ENCODE data around the gene ZC3H13.
A peak's percentile ranks its signal among the peaks of the same experiment; 100 is the strongest.

ZC3H13 gene, protein sequence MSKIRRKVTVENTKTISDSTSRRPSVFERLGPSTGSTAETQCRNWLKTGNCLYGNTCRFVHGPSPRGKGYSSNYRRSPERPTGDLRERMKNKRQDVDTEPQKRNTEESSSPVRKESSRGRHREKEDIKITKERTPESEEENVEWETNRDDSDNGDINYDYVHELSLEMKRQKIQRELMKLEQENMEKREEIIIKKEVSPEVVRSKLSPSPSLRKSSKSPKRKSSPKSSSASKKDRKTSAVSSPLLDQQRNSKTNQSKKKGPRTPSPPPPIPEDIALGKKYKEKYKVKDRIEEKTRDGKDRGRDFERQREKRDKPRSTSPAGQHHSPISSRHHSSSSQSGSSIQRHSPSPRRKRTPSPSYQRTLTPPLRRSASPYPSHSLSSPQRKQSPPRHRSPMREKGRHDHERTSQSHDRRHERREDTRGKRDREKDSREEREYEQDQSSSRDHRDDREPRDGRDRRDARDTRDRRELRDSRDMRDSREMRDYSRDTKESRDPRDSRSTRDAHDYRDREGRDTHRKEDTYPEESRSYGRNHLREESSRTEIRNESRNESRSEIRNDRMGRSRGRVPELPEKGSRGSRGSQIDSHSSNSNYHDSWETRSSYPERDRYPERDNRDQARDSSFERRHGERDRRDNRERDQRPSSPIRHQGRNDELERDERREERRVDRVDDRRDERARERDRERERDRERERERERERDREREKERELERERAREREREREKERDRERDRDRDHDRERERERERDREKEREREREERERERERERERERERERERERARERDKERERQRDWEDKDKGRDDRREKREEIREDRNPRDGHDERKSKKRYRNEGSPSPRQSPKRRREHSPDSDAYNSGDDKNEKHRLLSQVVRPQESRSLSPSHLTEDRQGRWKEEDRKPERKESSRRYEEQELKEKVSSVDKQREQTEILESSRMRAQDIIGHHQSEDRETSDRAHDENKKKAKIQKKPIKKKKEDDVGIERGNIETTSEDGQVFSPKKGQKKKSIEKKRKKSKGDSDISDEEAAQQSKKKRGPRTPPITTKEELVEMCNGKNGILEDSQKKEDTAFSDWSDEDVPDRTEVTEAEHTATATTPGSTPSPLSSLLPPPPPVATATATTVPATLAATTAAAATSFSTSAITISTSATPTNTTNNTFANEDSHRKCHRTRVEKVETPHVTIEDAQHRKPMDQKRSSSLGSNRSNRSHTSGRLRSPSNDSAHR (N-terminal part only)

DNA sequence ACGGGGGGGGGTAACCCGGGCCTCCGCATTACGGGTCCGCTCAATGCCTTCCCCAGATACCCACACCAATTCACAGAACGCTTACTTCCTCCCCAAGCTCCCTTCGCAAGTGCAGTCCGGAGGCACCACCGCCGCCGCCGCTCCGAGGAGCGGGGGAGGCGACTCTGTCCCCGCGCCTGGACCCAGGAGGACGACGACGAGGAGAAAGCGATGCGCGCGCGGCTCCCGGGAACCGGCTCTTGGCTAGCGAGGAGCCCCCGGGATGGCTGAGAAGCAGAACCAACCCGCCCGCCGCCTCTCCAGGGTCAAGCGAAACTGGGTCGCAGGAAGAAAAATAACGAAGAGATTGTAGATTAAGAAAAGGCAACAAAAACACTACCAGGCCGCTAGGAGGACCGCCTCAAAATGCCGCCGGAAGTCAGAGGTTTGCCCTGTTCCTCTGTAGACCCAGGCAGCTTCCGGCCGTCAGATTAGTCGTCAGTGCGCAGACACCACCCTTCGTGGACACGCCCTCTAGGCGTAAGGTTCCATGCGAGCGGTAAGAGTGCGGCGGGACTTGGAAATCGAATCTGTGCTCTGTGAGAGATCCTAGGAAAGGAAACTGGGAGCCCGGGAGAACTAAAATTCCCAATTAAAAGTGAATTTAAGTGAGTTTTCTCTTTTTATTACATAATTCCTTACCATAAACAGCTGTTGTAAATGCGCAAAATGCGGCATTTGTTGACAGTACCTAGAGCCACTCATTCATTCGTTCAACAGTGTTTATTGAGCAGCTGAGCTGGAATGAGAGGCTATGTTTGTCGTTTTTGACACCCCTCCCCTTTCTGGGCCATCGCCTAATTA is at the start of gene ZC3H13:
Gene ZC3H13 (minus strand): TSS at position 428 of the 843 bp plus-strand sequence. CDS start 7,239 bp downstream, outside the sequence.
- peak; percentile 82 to 91 for DNase-seq

DNA sequence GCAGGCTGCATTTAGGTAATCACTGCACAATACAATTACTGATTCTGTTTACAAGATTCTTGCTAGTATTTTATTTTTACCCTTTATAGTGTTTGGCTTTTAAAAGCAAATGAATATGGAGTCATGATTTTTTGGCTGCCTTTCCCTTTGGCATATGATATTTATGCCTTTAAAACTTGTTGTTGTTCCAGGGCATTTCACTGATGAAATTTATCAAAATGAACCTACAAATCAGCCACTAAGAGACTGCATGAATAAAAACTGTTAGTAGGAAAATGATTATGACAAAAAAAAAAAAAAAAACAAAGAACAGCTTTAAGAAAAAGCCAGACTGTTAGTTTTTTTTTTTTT is 49.7 kb upstream of the ZC3H13 start:
- no peak for DNase-seq

DNA sequence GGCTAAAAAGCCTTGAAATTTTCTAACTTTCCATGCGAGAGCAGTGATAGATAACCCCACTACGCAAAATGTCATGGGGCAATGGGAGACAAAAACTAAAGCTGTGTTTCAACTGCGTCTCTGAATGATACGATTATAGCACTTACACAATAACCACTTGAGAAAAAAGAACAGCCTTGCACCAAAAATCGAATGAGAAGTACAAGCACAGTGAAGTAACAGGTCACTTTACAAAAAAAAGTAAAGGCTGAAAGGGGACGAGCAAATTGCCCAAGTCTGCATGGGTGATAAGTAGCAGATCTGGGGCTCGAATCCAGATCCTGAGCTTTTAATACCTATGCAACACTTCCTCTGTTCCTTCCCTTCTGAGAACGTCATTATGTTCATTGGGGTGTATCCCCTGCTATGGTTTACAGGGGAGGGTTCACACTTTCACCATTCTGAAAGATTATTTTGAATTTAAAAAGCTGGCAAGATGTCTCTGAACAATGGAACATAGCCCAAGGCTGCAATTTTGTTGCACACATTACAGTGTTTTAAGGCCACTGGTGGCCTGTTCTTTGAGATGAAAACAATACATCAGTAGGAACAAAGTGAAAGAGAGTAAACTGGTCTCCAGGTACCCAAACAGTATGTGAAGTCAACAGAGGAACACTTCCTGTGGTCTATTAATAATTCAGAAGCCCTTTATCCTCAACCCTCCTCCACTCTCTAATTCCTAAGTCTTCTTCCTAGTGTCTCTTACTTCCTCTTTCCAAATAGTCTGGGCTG is 49.1 kb upstream of the ZC3H13 start:
- DNase-seq = no peak

DNA sequence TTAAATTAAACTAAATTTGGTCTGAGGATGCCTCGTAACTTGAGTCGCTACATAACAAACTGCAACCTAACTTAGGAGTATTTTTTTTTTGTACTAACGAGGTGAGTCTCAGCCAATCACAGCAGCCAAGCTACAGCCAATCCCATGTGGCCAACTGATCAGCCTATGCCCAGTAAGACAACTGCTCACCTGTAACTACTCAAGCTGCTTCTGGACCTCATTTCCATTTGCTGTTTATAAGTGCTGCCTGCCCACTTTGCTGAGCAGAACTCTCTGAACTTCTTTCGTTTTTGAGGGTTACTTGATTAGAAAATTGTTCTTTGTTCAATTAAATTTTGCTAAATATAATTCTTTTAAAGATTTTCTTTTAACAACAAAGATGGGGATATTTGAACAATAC is 48.5 kb upstream of the ZC3H13 start:
- DNase-seq = no peak

DNA sequence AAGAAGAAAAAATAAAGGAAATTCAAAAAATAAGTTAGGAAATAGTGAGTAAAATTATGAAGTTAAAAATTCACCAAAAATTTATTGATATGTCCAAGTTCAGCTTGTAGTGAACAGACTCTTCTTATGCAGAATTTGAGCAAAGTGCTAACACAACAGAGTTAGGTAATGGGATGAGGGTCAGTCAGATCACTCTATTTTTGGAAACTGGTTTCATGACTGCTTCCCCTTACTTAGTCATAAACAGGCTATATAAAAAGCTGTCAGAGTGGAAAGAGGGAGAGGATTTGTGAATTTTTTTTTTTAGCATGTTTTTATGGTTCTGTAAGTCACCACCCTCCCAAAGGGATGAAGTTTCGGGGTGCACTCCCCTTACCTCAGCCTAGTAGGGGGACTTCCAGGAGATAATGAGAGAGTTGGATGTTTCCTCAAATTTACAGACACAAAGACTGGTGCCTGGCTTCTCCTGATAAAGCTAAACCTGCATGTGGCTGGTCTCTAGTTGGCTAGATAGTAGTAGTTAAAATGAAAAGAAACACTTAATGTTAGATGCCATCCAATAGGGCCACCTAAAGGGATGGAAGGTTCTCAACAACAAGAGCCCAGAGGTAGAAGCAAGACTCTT is 47.8 kb upstream of the ZC3H13 start:
- no peak for DNase-seq

DNA sequence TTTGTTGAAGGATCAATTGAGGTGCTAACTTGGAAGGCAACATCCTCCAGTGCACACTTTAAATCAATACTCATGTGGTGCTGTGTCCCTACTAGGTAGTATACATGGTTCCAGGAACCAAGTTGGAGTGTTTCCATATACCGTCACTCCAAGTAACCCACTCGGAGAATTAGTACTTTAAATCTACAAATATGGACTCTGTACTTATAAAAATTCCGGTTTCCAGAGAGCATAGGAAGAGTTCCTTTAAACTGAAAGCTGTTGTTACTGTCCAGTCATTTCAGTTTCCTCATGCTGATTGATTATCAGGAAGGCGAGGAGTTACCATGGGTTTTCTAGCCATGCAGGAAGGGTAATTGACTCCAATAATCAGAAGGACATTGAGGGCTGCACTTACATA is 45.1 kb upstream of the ZC3H13 start:
- DNase-seq = no peak

DNA sequence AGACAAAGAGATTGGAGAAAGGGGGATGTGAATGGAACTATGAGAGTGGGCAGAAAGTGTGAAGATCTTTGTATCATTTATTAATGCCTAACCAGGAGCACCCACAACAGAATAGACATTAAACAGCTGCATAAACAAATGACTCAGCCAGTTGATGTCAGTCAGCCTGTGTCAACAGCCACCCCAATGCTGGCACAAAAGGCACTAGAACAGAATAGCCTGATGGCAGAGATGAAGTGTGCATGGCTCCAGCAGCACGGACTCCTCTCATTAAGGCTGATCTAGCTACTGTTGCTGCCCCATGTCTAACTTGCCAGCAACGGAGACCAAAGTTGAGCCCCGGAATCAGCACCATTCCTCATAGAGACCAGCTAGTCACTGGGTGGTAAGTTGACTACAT is 44.5 kb upstream of the ZC3H13 start:
- no peak for DNase-seq

DNA sequence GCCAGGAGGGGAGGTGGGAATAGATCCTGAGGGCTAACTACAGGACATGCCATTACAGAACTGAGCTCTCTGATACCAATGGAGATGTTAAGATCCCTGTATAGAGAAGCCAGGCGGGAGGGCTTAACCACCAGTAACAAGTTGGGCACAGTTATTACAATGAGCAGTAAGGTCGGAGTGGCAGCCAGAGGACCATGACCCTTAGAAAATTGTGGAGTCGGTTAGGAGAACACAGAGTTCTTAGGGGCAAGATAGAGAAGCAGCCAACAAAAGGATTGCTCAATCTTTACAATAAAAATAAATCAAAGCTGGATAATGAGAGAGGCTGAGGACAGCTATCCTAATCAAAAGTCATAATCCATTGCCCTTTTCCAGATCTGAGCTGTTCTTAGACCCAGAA is 41.9 kb upstream of the ZC3H13 start:
- DNase-seq = no peak

DNA sequence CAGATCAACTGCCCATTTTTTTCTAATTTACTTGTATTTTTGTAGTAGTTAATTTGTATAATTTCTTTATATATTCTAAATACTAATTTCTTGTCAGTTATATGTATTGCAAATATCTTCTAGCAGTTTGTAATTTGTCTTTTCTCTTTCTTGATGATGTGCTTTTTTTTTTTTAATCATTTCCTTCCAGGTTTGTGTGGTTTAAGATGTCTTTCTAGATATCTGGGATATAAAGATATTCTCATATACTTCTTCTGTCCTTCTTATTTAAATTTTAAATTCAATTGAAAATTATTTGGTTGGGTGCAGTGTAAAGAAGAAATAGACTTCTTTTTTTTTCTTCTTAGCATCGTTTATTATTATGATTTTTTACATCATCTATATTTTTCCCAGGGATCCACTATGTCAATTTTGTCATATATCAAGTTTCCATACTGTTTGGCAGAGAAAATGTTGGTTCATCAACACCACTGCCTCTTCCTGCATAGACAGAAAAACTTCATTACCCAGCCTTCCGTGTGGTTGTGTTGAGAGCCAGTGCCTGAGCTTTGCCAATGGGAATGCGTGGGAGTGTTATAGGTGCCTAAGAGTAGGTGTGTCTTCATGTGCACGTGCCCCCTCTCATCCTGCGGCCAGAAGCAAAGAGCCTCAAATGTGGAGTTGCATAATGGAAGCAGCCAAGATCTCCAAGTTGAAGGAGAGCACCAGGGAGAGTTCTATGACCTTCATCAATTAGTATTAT is 36.4 kb upstream of the ZC3H13 start:
- no peak for DNase-seq

DNA sequence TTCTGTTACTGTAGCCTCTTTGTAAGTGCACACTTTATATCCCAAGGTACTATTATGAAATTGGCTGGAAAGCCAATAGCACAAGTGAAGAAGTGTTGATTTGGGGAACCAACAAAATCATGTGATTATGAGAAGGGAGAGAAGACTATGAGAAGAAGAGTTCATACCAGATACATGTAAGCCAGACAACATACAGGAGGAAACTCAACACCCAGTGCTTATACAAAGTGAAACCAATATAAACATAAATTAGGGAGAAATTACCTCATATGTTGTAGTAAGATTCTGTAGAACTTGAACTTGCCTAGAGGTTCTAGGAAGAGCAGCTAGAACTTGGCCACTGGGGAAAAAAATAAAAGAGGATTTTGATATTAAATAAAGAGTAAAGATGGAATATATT is 34.9 kb upstream of the ZC3H13 start:
- no peak for DNase-seq

DNA sequence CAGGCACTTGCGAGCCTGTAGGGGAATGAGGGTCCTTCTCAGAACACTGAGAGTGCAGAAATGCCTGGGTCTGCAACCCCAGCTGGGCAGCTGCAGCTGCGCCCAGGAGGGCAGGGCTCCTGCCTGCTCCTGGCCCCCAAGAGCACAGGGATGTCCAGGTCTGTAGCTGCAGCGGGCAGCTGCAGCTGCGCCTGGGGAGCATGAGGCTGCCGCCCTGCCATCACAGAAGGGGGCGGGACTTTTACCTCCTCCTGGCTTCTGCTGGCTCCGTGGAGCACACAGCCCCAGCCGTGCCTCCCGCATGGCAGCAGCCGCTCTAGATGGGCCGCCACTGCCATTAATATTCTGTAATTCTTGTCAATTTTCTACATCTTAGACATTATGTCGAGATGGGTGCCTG is 34.4 kb upstream of the ZC3H13 start:
- no peak for DNase-seq

DNA sequence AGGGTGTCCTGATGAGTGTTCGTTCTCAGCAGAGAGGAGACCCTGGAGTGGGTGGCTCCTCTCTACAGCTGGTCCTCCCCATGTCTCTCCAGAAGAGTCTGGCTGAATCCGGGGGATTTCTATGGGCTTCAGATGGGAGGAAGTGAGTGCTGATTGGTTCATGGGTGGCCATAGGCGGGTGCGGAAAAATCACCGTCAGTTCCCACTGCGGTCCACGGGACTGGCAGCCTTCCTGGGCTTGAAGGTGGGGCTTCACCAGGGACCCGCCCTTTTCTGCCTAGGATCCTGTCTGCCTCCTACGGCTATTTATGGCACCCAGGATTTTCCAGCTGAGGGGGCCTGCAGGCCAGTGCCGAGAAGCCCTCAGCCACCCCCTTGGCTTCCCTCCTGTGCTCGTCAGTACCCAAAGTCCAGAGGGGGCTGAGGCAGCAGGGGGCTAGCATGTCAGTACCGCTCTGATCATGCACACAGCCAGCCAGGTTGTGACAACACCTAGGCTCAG is 33.9 kb upstream of the ZC3H13 start:
- DNase-seq = no peak

DNA sequence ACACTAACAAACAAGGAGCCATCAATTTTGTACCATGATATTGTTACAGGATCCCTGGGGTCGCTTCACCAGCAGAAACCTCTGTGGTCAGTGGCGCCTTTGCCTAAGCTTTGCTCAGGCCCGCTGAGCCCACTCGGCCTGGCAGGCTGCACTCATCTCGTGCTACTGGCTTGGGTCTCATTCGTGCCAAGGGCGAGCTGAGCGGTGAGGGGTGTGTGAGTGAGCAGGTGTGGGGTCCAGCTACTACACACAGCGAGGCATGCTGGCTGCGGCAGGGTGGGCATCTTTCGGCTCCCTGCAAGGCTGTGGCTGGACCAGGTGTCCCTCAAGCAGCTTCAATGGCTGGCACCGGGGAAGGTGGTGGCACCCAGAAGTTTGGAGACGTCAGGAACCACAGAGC is 33.2 kb upstream of the ZC3H13 start:
- no peak for DNase-seq

DNA sequence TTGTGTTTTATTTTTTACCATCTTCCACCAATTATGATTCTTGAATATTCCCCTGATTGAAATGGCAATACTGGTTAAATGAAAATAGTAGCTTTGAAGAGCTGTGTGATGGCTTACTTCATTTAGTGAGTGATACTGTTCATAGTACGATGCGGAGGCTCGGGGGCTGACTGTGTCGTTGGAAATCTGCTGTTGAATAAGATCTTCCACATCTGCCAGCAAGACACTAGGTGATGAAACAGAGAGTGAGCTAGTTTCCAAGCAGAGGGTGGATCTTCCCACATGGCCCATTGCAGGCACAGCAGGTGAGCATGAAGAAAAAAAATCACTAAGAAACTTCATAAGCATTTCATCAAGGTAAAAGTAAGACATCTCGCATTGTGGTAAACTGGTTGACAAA is 29.8 kb upstream of the ZC3H13 start:
- no peak for DNase-seq

DNA sequence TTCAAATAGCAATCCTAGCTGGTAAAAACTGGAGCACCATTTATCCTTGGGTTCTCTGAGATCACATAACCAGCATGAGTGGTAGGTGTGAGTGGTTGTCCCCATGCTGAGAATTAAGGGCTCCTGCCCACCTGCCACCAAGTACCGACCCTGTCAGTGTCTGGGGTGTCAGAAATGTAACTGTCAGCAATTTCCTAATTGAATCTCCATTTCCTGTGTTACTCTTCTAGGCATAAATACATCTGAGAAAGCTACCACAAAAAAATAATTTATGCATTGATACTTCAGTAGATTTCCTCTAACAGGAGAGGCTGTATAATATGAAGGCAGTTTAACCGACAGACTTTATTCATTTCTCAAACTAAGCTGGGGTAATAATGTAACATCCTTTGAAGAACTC is 27.2 kb upstream of the ZC3H13 start:
- DNase-seq = no peak

DNA sequence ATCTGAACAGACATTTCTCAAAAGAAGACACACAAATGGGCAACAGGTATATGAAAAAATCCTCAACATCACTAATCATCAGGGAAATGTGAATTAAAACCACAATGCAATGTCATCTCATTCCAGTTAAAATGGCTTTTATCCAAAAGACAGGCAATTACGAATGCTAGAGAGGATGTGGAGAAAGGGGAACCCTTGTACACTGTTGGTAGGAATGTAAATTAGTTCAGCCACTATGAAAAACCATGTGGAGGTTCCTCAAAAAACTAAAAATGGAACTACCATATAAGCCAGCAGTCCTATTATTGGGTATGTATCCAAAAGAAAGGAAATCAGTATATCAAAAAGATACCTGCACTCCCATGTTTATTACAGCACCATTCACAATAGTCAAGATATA is 24.7 kb upstream of the ZC3H13 start:
- DNase-seq = no peak

DNA sequence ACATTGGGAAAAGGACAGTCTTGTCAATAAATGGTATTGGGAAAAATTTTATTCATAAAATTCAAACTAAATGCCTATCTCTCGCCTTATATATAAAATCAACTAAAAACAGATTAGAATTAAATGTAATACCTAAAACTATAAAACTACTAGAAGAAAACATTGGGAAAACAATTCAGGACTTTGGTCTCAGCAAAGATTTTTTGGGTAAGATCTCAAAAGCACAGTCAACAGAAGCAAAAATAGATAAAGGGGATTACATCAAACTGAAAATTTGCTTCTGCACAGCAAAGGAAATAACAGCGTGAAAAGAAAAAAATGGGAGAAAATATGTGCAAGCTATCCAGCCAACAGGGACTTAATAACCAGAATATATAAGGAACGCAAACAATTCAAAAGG is 24.3 kb upstream of the ZC3H13 start:
- DNase-seq = no peak

DNA sequence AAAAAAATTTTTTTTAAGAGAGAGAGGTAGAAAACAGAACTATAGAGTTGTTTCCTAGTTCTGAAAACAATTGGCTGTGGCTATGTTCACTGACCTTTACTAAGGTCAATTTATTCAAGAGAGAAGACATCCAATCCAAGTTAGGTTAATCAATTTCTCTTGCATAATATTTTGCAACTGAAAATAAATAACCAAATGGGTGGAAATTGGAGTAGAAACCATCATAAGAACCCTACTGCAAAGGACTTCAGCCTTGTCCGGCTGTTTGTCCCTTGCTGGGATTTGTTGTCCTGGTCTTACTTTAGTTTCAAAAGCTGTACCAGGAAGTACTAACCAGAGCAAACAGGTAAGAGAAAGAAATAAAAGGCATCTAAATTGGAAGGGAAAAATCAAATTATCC is 23.3 kb upstream of the ZC3H13 start:
- DNase-seq = no peak

DNA sequence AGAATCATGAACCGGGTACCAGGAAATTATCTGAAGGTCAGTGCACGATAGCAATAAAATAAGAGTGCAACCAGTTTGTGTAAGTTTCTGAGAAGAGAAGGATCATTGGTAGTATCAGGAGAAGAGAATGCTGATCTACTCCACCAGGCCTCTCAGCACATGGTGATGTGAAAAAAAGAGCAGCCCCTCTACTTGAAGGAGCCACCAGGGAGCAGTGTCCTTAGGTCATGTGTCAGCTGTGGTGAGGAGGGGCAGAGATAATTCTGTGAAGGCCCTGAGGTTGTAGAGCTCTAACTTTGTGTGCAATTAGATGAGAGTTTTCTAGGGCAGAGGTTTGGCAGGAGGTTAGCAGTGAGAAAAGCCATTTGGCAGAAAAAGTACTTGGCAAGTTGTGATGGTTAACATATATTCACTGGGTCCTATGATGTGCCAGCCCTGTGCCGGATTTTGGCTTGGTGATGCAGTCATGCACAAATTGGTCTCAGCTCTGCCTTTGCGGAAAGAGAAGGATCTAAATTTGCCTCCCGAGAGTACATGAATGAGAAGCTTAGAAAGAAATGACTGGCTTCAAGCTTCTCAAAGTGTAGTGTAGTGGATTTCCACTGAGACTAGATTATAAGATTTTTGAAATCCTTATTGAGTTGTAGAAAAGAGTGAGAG is 19.2 kb upstream of the ZC3H13 start:
- DNase-seq = no peak

DNA sequence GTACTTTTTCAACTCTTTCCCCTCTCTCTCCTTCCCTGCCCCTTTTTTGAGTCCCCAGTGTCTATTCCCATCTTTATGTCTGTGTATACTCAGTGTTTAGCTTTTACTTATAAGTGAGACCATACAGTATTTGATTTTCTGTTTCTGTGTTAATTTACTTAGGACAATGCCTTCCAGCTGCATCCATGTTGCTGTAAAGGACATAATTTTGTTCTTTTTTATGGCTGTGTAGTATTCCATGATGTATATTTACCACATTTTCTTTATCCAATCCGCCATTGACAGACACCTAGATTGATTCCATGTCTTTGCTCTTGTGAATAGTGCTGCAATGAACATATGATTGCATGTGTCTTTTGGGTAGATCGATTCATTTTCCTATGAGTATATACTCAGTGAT is 10.7 kb upstream of the ZC3H13 start:
- no peak for DNase-seq

Measured in stimulated activated CD4-positive, alpha-beta T cell treated with anti-CD3 and anti-CD28 coated beads, Interleukin-4, amount 100 ng/mL, for 4 hours (primary cell).